K562 (cell line): ENCODE measurements around the gene PPA1. TPM values are rescaled to one million over a fixed set of nuclear protein-coding genes. Genes with fewer than 3 reads are reported as not detected.
"Not testable (repeated sequence)": the region's sequence is repeated elsewhere in the genome, so short reads cannot be mapped to it uniquely, and the experiment has no call there.

Experiments
- ATAC-seq: fragments of 200-7000 bp; cut with Tn5 transposase; 3 replicates; pipeline ENCODE4 v1.9.1; 2020; ENCODE audit warnings: moderate library complexity
- BruUV-seq: library from RNA; stranded (reverse); fragments of 400-500 nt; replicated peaks from 2 replicates; lab custom pipeline; 2021; lab: Mats Ljungman, UMichigan
- CTCF ChIA-PET: fragments of 300-600 bp; formaldehyde crosslinking; extraction: SDS; loops from one replicate; lab custom pipeline; 2021; ENCODE audit warnings: low intra/inter-chr PET ratio; lab: Yijun Ruan, JAX
- POLR2A ChIA-PET: fragments of 300-600, 350-650 bp; sonication (Branson Sonifier 250); formaldehyde crosslinking; extraction: SDS; loops from one replicate; lab custom pipeline; 2021; ENCODE audit warnings: antibody characterized with exemption, inconsistent platforms; lab: Yijun Ruan, JAX
- DNase-seq, 4 experiments: peaks; one replicate each; pipeline versions ENCODE4 v3.0.0 to v3.0.0-alpha.2; 2011 to 2018; ENCODE audit warnings: low spot score in 3 of 4, mixed read lengths in 3 of 4; ENCODE audit errors: extremely low read depth in 1 of 4
- FAIRE-seq: peaks from 2 replicates; lab custom pipeline; 2011; peaks lifted over from hg19 to GRCh38; lab: Jason Lieb, UNC
- H2AFZ ChIP-seq: 2 replicates; pipeline ENCODE4 v1.6.0; 2011; ENCODE audit warnings: low read depth, low read length, control low read depth, inconsistent platforms
- H3K27ac ChIP-seq: fragments of 200-600 bp; 3 replicates; pipeline ENCODE4 v1.8.0; 2011; ENCODE audit warnings: low read depth, mild to moderate bottlenecking, control low read depth, inconsistent platforms, low read length, moderate library complexity, mixed read lengths; ENCODE audit errors: extremely low read depth
- H3K27me3 ChIP-seq, 2 experiments: fragments of 300-600 bp in 1 of 2; 2 replicates in 1 of 2; 3 replicates in 1 of 2; pipeline versions ENCODE4 v1.6.0 to v1.8.0; 2011; ENCODE audit warnings: inconsistent platforms in 2 of 2, low read length in 2 of 2, mild to moderate bottlenecking in 1 of 2, mixed read lengths in 1 of 2, moderate library complexity in 1 of 2; ENCODE audit not compliant: control insufficient read depth in 2 of 2, insufficient read depth in 2 of 2
- H3K36me3 ChIP-seq: fragments of 300-600 bp; 3 replicates; pipeline ENCODE4 v1.8.0; 2011; ENCODE audit warnings: mild to moderate bottlenecking, low read length, inconsistent platforms; ENCODE audit not compliant: control insufficient read depth, insufficient read depth
- H3K4me1 ChIP-seq, 2 experiments: fragments of 200-600 bp in 1 of 2; replicated peaks in 1 of 2; 2 replicates in 1 of 2; 3 replicates in 1 of 2; pipeline versions ENCODE4 v1.5.1 to v1.8.0; 2011; ENCODE audit warnings: inconsistent platforms in 2 of 2, low read length in 2 of 2, mild to moderate bottlenecking in 1 of 2, mixed read lengths in 1 of 2, moderate library complexity in 1 of 2; ENCODE audit not compliant: control insufficient read depth in 2 of 2, insufficient read depth in 2 of 2
- H3K4me2 ChIP-seq: 2 replicates; pipeline ENCODE4 v1.6.1; 2011; ENCODE audit warnings: low read length, control low read depth, inconsistent platforms, mixed read lengths; ENCODE audit not compliant: insufficient read depth
- H3K4me3 ChIP-seq: fragments of 200-600 bp; sonication (generic), shearing (Covaris generic); 2 replicates; pipeline ENCODE4 v1.5.1; 2016; ENCODE audit warnings: control low read depth, inconsistent platforms
- H3K79me2 ChIP-seq: fragments of 200-600 bp; 3 replicates; pipeline ENCODE4 v1.8.0; 2011; ENCODE audit warnings: low read length, inconsistent platforms; ENCODE audit not compliant: control insufficient read depth, insufficient read depth
- H3K9ac ChIP-seq, 2 experiments: 2 replicates each; pipeline versions ENCODE4 v1.6.0 to v1.6.1; 2011; ENCODE audit warnings: low read depth in 2 of 2, low read length in 2 of 2, control low read depth in 1 of 2, inconsistent platforms in 1 of 2, mild to moderate bottlenecking in 1 of 2, mixed read lengths in 1 of 2; ENCODE audit not compliant: insufficient read depth in 1 of 2
- H3K9me1 ChIP-seq: one replicate; pipeline ENCODE4 v1.6.0; 2011; ENCODE audit warnings: inconsistent platforms, mild to moderate bottlenecking, low read length, moderate library complexity; ENCODE audit not compliant: control insufficient read depth, insufficient read depth
- H3K9me3 ChIP-seq: replicated peaks from 2 replicates; pipeline ENCODE4 v1.5.1; 2011; ENCODE audit warnings: low read depth, low read length, inconsistent platforms; ENCODE audit not compliant: control insufficient read depth, insufficient read depth
- H4K20me1 ChIP-seq: replicated peaks from 2 replicates; pipeline ENCODE4 v1.6.1; 2011; ENCODE audit warnings: low read length, inconsistent platforms, mixed read lengths; ENCODE audit not compliant: control insufficient read depth, insufficient read depth
- CC2D1A ChIP-seq: fragments of 450-650 bp; IDR thresholded peaks from 2 replicates; pipeline ENCODE4 v1.6.1; 2017; ENCODE audit warnings: mild to moderate bottlenecking
- ETV5 ChIP-seq: sonication (generic); formaldehyde crosslinking; IDR thresholded peaks from 2 replicates; pipeline ENCODE4 v1.4.0; 2020; ENCODE audit warnings: low read depth, mild to moderate bottlenecking, missing genetic modification reagents
- TSC22D4 ChIP-seq: fragments of 450-650 bp; IDR thresholded peaks from 2 replicates; pipeline ENCODE4 v1.6.1; 2016; ENCODE audit warnings: missing genetic modification characterization, missing biosample characterization, control low read depth
- WGBS: fragments of 100-300 bp; shearing (Covaris generic); methylation state at CpG from one replicate; pipeline ENCODE4 v1.1.6; 2016; ENCODE audit warnings: low coverage, mixed read lengths; ENCODE audit not compliant: insufficient coverage; ENCODE audit errors: missing lambda C conversion rate; 5-methylcytosine and 5-hydroxymethylcytosine counted together
- in situ Hi-C: fragments of 300-500 bp; cut with MboI; formaldehyde crosslinking; loops from 4 replicates; pipeline ENCODE4 v1.15.0; 2018; ENCODE audit warnings: inconsistent platforms, mixed read lengths
- intact Hi-C: fragments of 100-400 bp; cut with micrococcal nuclease; formaldehyde crosslinking; loops from 2 replicates; pipeline ENCODE4 v1.14.2; 2022
- polyA plus RNA-seq, 8 experiments: library from polyadenylated mRNA; depleted of rRNA in 4 of 8; stranded (reverse) in 5 of 8; unstranded in 3 of 8; fragments of >200 nt; fragmentation: Nextera tagmentation in 2 of 8; fragmentation: Illumina TruSeq in 1 of 8; extraction: Ambion mirVana in 2 of 8; extraction: Trizol in 1 of 8; gene quantifications; 2 replicates each; pipeline versions ENCODE4 v1.2.1 to v1.2.3, GENCODE V29; 2011 to 2014; ENCODE audit warnings: inconsistent platforms in 1 of 8, missing spikeins in 1 of 8
- total RNA-seq, 7 experiments: library from RNA; depleted of rRNA in 6 of 7; stranded (reverse); fragments of >200 nt in 6 of 7; fragmentation: Illumina TruSeq in 2 of 7; extraction: Trizol in 2 of 7; gene quantifications; 2 replicates each; pipeline versions ENCODE4 v1.2.1 to v1.2.3, GENCODE V29; 2011 to 2021; ENCODE audit warnings: low replicate concordance in 1 of 7
- TF ChIP-seq, protein P1 (sequence below): fragments of 250-450 bp; sonication (Bioruptor Pico); IDR thresholded peaks from 2 replicates; pipeline ENCODE4 v1.8.0; 2022; ENCODE audit warnings: inconsistent platforms, mild to moderate bottlenecking, moderate library complexity, borderline replicate concordance
- TF ChIP-seq, protein P2 (sequence below), 2 experiments: fragments of 450-650 bp; IDR thresholded peaks; 2 replicates each; pipeline ENCODE4 v1.6.1; 2018; ENCODE audit warnings: mild to moderate bottlenecking in 2 of 2, low read depth in 1 of 2; ENCODE audit not compliant: partially characterized antibody in 2 of 2

PPA1 gene
- total and polyA plus RNA-seq, 9 of the 15 experiments (the other 6 are each of a cell fraction or from before 2014, with no cell fraction given), result 301 to 635 (median 471) TPM

DNA sequence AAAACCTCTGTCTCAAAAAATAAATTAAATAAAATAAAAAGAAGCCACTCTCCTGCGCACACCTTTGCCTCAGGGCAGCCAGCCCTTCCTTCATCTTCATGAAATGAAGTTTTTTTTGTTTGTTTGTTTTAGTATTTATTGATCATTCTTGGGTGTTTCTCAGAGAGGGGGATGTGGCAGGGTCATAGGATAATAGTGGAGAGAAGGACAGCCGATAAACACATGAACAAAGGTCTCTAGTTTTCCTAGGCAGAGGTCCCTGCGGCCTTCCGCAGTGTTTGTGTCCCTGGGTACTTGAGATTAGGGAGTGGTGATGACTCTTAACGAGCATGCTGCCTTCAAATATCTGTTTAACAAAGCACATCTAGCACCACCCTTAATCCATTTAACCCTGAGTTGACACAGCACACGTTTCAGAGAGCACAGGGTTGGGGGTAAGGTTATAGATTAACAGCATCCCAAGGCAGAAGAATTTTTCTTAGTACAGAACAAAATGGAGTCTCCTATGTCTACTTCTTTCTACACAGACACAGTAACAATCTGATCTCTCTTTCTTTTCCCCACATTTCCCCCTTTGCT, 4.8 kb upstream of the PPA1 start:
- H3K9ac ChIP-seq, H3K4me3 ChIP-seq, ATAC-seq, in situ Hi-C loops, H2AFZ ChIP-seq, DNase-seq, H3K79me2 ChIP-seq, H3K4me2 ChIP-seq, H3K27ac ChIP-seq, H3K27me3 ChIP-seq, H3K36me3 ChIP-seq, BruUV-seq, CTCF ChIA-PET, FAIRE-seq, H3K9me1 ChIP-seq, intact Hi-C loops, H4K20me1 ChIP-seq, H3K9me3 ChIP-seq: not testable (repeated sequence)
- WGBS, result 21% methylated on average over 6 of the region's 6 CpGs
- POLR2A ChIA-PET, result interaction anchor here (1.0 kb wide), 1 partner anchor 27 kb away, joined by 3 read pairs; no protein-coding TSS in a partner anchor
- H3K4me1 ChIP-seq, result peaks cover 9 to 11% of the 10 kb centered on the region in 2 experiments; a peak in 4 of 5 replicates

DNA sequence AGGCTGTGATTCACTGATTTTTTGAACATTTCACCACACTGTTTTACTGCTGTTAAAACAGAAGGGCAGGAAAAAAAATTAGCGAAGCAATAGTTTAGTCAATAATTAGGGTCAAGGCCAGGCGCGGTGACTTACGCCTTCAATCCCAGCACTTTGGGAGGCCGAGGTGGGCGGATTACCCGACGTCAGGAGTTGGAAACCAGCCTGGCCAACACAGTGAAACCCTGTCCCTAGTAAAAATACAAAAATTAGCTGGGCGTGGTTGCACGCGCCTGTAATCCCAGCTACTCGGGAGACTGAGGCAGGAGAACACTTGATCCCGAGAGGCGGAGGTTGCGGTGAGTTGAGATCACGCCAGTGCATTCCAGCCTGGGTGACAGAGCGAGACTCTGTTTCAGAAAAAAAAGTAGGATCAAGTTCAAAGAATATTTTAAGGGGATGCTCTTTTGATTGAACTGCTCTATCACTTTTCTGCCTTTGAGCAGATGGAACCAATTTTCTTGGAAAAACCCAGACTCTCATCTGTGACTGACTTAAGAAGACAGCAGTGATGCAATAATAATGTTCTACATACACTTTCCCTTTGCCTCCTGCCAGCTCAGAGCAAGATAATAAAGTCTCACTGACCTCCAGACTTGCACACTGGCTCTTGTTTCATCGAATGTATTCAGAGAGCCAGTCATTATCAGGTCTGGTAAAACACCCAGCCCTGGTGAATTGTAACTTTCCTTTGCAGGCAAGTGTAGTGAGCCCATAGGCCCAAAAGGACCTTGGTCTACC, 1.6 kb upstream of the PPA1 start:
- intact Hi-C loops (no loop called here), in situ Hi-C loops (loop anchor here (5.0 kb wide), 1 partner anchor 112 kb away; no protein-coding TSS in a partner anchor)
- ATAC-seq (no peak), DNase-seq (peak in 1 of 4 experiments; percentile 35), FAIRE-seq (peak; percentile 63)
- Histone ChIP-seq H3K9me3 (no peaks in the 10 kb centered on the region), H2AFZ (peak overlapping the region; percentile 7), H3K9me1 (no peaks in the 10 kb centered on the region), H4K20me1 (0 out of 2 replicates have a peak, but pooled peaks cover 5% of the 10 kb centered on the region), H3K36me3 (peaks cover 11% of the 10 kb centered on the region; the same call in 2 of the 3 replicates), H3K4me1 (peaks cover 13 to 23% of the 10 kb centered on the region in 2 experiments; a peak in 4 of 5 replicates), H3K27me3 (no peaks in the 10 kb centered on the region), H3K27ac (no peak overlapping the region), H3K79me2 (peaks cover 34% of the 10 kb centered on the region), H3K4me3 (no peak overlapping the region), H3K4me2 (no peak overlapping the region), H3K9ac (no peak overlapping the region)
- BruUV-seq, result no TSS peak
- WGBS, result 76% methylated on average over 18 of the region's 18 CpGs
- POLR2A ChIA-PET, result interaction anchor here (0.6 to 1.2 kb wide), 2 partner anchors 9 to 158 kb away, joined by 3 to 5 read pairs; no protein-coding TSS in a partner anchor
- CTCF ChIA-PET, result interaction anchor here (1.1 kb wide), 1 partner anchor 153 kb away, joined by 3 read pairs; no protein-coding TSS in a partner anchor
- TF ChIP-seq ETV5 (CRISPR knock-in tag) (no peak), CC2D1A (no peak), TSC22D4 (tag) (no peak)
- TF ChIP-seq, protein P1, sequence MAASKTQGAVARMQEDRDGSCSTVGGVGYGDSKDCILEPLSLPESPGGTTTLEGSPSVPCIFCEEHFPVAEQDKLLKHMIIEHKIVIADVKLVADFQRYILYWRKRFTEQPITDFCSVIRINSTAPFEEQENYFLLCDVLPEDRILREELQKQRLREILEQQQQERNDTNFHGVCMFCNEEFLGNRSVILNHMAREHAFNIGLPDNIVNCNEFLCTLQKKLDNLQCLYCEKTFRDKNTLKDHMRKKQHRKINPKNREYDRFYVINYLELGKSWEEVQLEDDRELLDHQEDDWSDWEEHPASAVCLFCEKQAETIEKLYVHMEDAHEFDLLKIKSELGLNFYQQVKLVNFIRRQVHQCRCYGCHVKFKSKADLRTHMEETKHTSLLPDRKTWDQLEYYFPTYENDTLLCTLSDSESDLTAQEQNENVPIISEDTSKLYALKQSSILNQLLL (CRISPR knock-in tag), result no peak
- TF ChIP-seq, protein P2, sequence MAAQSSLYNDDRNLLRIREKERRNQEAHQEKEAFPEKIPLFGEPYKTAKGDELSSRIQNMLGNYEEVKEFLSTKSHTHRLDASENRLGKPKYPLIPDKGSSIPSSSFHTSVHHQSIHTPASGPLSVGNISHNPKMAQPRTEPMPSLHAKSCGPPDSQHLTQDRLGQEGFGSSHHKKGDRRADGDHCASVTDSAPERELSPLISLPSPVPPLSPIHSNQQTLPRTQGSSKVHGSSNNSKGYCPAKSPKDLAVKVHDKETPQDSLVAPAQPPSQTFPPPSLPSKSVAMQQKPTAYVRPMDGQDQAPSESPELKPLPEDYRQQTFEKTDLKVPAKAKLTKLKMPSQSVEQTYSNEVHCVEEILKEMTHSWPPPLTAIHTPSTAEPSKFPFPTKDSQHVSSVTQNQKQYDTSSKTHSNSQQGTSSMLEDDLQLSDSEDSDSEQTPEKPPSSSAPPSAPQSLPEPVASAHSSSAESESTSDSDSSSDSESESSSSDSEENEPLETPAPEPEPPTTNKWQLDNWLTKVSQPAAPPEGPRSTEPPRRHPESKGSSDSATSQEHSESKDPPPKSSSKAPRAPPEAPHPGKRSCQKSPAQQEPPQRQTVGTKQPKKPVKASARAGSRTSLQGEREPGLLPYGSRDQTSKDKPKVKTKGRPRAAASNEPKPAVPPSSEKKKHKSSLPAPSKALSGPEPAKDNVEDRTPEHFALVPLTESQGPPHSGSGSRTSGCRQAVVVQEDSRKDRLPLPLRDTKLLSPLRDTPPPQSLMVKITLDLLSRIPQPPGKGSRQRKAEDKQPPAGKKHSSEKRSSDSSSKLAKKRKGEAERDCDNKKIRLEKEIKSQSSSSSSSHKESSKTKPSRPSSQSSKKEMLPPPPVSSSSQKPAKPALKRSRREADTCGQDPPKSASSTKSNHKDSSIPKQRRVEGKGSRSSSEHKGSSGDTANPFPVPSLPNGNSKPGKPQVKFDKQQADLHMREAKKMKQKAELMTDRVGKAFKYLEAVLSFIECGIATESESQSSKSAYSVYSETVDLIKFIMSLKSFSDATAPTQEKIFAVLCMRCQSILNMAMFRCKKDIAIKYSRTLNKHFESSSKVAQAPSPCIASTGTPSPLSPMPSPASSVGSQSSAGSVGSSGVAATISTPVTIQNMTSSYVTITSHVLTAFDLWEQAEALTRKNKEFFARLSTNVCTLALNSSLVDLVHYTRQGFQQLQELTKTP (IDR thresholded peaks at IDR 0.05; ENCODE audit: low read depth in 1 of 2, partially characterized antibody in 2 of 2), result peak in 1 of 2 experiments; percentile 59
